ENCODE results near the gene AQP3.
"Not testable (repeated sequence)": the region's sequence is repeated elsewhere in the genome, so short reads cannot be mapped to it uniquely, and the experiment has no call there.

Gene AQP3

GRCh38 chr9:33404788-33405362 is 42.5 kb downstream of the AQP3 start:
- TF ChIP-seq ZFX (IDR thresholded peaks at IDR 0.05; ENCODE audit: borderline replicate concordance) (no peak), CTCF (IDR thresholded peaks at IDR 0.05) (no peak)

GRCh38 chr9:33403941-33404787 is 43.2 kb downstream of the AQP3 start:
- no peak for TF ChIP-seq ZFX (IDR thresholded peaks at IDR 0.05; ENCODE audit: borderline replicate concordance)
- no peak for TF ChIP-seq CTCF (IDR thresholded peaks at IDR 0.05)
- H3K27ac ChIP-seq: peak overlapping the region; percentile 12; the same call in 1 of the 2 replicates

More at GRCh38 chr9:33404788-33405362, 42.5 kb downstream of the AQP3 start:
- H3K27ac ChIP-seq: peak overlapping the region; percentile 12; the same call in 1 of the 2 replicates

- H3K27ac ChIP-seq: not testable (repeated sequence)
Observed at GRCh38 chr9:33402371-33402770, 45.0 kb downstream of the AQP3 start, which contains the start of gene AQP7. TSS of gene AQP7 (minus strand) at chr9:33402568. CDS start at chr9:33401262, 1,306 bp downstream.

- H3K27ac ChIP-seq: not testable (repeated sequence)
Observed at GRCh38 chr9:33401809-33402208, 45.6 kb downstream of the AQP3 start.

GRCh38 chr9:33399047-33399446 is 48.3 kb downstream of the AQP3 start:
- H3K27ac ChIP-seq: not testable (repeated sequence)

GRCh38 chr9:33397801-33398200 is 49.6 kb downstream of the AQP3 start:
- not testable (repeated sequence) for H3K27ac ChIP-seq

GRCh38 chr9:33395159-33395879 is 52.1 kb downstream of the AQP3 start:
- H3K27ac ChIP-seq: peak overlapping the region; percentile 35

- not testable (repeated sequence) for H3K27ac ChIP-seq
Observed at GRCh38 chr9:33393986-33394385, 53.4 kb downstream of the AQP3 start.

GRCh38 chr9:33393581-33393980 is 53.8 kb downstream of the AQP3 start:
- TF ChIP-seq CTCF (IDR thresholded peaks at IDR 0.05) (no peak), ZFX (IDR thresholded peaks at IDR 0.05; ENCODE audit: borderline replicate concordance) (no peak)
- no peak overlapping the region for H3K27ac ChIP-seq

- not testable (repeated sequence) for H3K27ac ChIP-seq
Observed at GRCh38 chr9:33392591-33393021, 54.8 kb downstream of the AQP3 start.

All from 22Rv1 (cell line).